ENCODE data around the gene CLIC5. TPM values are rescaled to one million over a fixed set of nuclear protein-coding genes. Genes with fewer than 3 reads are reported as not detected.
A peak's percentile ranks its signal among the peaks of the same experiment; 100 is the strongest.

CLIC5 gene
- total RNA-seq, 2 experiments from 2014 or later = 1.8 to 2.2 TPM

GRCh38 chr6:46012834-46013233, 2.8 kb downstream of the CLIC5 start:
- DNase-seq = no peak
- no peaks in the 10 kb centered on the region for H3K36me3 Mint-ChIP-seq (ENCODE audit: low read depth)
- peaks cover 17% of the 10 kb centered on the region for H3K27me3 Mint-ChIP-seq (ENCODE audit: low read depth)
- H3K9me3 Mint-ChIP-seq (ENCODE audit: insufficient read depth) = no peaks in the 10 kb centered on the region
- ATAC-seq = no peak
- no peak overlapping the region for H3K27ac Mint-ChIP-seq
- ChIA-PET CTCF (interaction anchor here (1.0 kb wide), 1 partner anchor 82 kb away, joined by 3 read pairs; no protein-coding TSS in a partner anchor), POLR2A (no interaction called here)
- no peak overlapping the region for H3K4me3 Mint-ChIP-seq
- H3K4me1 Mint-ChIP-seq (ENCODE audit: low read depth) = peaks cover 60% of the 10 kb centered on the region

- Mint-ChIP-seq H3K4me3 (peak overlapping the region; percentile 56), H3K27ac (peak overlapping the region; percentile 89), H3K27me3 (ENCODE audit: low read depth) (peaks cover 7% of the 10 kb centered on the region), H3K4me1 (ENCODE audit: low read depth) (peaks cover 57% of the 10 kb centered on the region), H3K9me3 (ENCODE audit: insufficient read depth) (no peaks in the 10 kb centered on the region), H3K36me3 (ENCODE audit: low read depth) (no peaks in the 10 kb centered on the region)
- DNase-seq (peak; percentile 86), ATAC-seq (peak; percentile 93)
- ChIA-PET POLR2A (interaction anchor here (0.7 kb wide), 1 partner anchor 160 kb away, joined by 3 read pairs; no protein-coding TSS in a partner anchor), CTCF (interaction anchor here (1.0 to 2.5 kb wide), 6 partner anchors 12 to 89 kb away, joined by 3 to 16 read pairs (median 4); no protein-coding TSS in a partner anchor)
Observed at GRCh38 chr6:46011188-46012085, 4.2 kb downstream of the CLIC5 start.

GRCh38 chr6:46010771-46011170, 4.9 kb downstream of the CLIC5 start:
- peak overlapping the region; percentile 56 for H3K4me3 Mint-ChIP-seq
- H3K4me1 Mint-ChIP-seq (ENCODE audit: low read depth) = peaks cover 53% of the 10 kb centered on the region
- ChIA-PET CTCF (interaction anchor here (1.0 to 2.5 kb wide), 5 partner anchors 12 to 88 kb away, joined by 3 to 16 read pairs (median 5); no protein-coding TSS in a partner anchor), POLR2A (interaction anchor here (0.7 kb wide), 1 partner anchor 161 kb away, joined by 3 read pairs; no protein-coding TSS in a partner anchor)
- H3K27me3 Mint-ChIP-seq (ENCODE audit: low read depth) = peaks cover 4% of the 10 kb centered on the region
- H3K9me3 Mint-ChIP-seq (ENCODE audit: insufficient read depth) = no peaks in the 10 kb centered on the region
- peak overlapping the region; percentile 89 for H3K27ac Mint-ChIP-seq
- ATAC-seq (no peak), DNase-seq (no peak)
- H3K36me3 Mint-ChIP-seq (ENCODE audit: low read depth) = no peaks in the 10 kb centered on the region

- Mint-ChIP-seq H3K9me3 (ENCODE audit: insufficient read depth) (no peaks in the 10 kb centered on the region), H3K27ac (peak overlapping the region; percentile 89), H3K36me3 (ENCODE audit: low read depth) (no peaks in the 10 kb centered on the region), H3K4me3 (no peak overlapping the region), H3K4me1 (ENCODE audit: low read depth) (peaks cover 51% of the 10 kb centered on the region), H3K27me3 (ENCODE audit: low read depth) (peaks cover 4% of the 10 kb centered on the region)
- POLR2A ChIA-PET = no interaction called here
- ATAC-seq (no peak), DNase-seq (no peak)
- CTCF ChIA-PET = interaction anchor here (1.0 to 2.5 kb wide), 3 partner anchors 13 to 88 kb away, joined by 3 to 16 read pairs (median 4); no protein-coding TSS in a partner anchor
Observed at GRCh38 chr6:46010270-46010669, 5.4 kb downstream of the CLIC5 start.

- Mint-ChIP-seq H3K27ac (no peak overlapping the region), H3K36me3 (ENCODE audit: low read depth) (no peaks in the 10 kb centered on the region), H3K27me3 (ENCODE audit: low read depth) (peaks cover 3% of the 10 kb centered on the region), H3K4me1 (ENCODE audit: low read depth) (no peaks in the 10 kb centered on the region), H3K9me3 (ENCODE audit: insufficient read depth) (no peaks in the 10 kb centered on the region), H3K4me3 (no peak overlapping the region)
- ChIA-PET CTCF (interaction anchor here (0.9 kb wide), 1 partner anchor 10 kb away, joined by 3 read pairs; no protein-coding TSS in a partner anchor), POLR2A (no interaction called here)
- ATAC-seq = no peak
- no peak for DNase-seq
Observed at GRCh38 chr6:46002264-46002663, 13.4 kb downstream of the CLIC5 start.

- ATAC-seq = no peak
- Mint-ChIP-seq H3K4me3 (no peak overlapping the region), H3K4me1 (ENCODE audit: low read depth) (no peaks in the 10 kb centered on the region), H3K27ac (no peak overlapping the region), H3K36me3 (ENCODE audit: low read depth) (no peaks in the 10 kb centered on the region), H3K9me3 (ENCODE audit: insufficient read depth) (no peaks in the 10 kb centered on the region), H3K27me3 (ENCODE audit: low read depth) (peaks cover 3% of the 10 kb centered on the region)
- ChIA-PET POLR2A (no interaction called here), CTCF (no interaction called here)
- no peak for DNase-seq
Observed at GRCh38 chr6:46000905-46001304, 14.8 kb downstream of the CLIC5 start.

GRCh38 chr6:45998524-45998923, 17.1 kb downstream of the CLIC5 start:
- CTCF ChIA-PET = no interaction called here
- Mint-ChIP-seq H3K36me3 (ENCODE audit: low read depth) (no peaks in the 10 kb centered on the region), H3K4me3 (no peak overlapping the region), H3K27ac (no peak overlapping the region), H3K27me3 (ENCODE audit: low read depth) (no peaks in the 10 kb centered on the region), H3K4me1 (ENCODE audit: low read depth) (no peaks in the 10 kb centered on the region), H3K9me3 (ENCODE audit: insufficient read depth) (no peaks in the 10 kb centered on the region)
- ATAC-seq = no peak
- DNase-seq = no peak
- POLR2A ChIA-PET = no interaction called here

- ChIA-PET CTCF (no interaction called here), POLR2A (no interaction called here)
- no peak for ATAC-seq
- H3K4me3 Mint-ChIP-seq = no peak overlapping the region
- no peak overlapping the region for H3K27ac Mint-ChIP-seq
- no peaks in the 10 kb centered on the region for H3K9me3 Mint-ChIP-seq (ENCODE audit: insufficient read depth)
- H3K4me1 Mint-ChIP-seq (ENCODE audit: low read depth) = no peaks in the 10 kb centered on the region
- no peaks in the 10 kb centered on the region for H3K27me3 Mint-ChIP-seq (ENCODE audit: low read depth)
- H3K36me3 Mint-ChIP-seq (ENCODE audit: low read depth) = no peaks in the 10 kb centered on the region
- no peak for DNase-seq
Observed at GRCh38 chr6:45997875-45998506, 17.7 kb downstream of the CLIC5 start.

GRCh38 chr6:45991189-45991588, 24.5 kb downstream of the CLIC5 start:
- ChIA-PET POLR2A (no interaction called here), CTCF (interaction anchor here (0.8 to 1.2 kb wide), 4 partner anchors 13 to 50 kb away, joined by 3 to 4 read pairs (median 3); no protein-coding TSS in a partner anchor)
- no peak overlapping the region for H3K27ac Mint-ChIP-seq
- no peaks in the 10 kb centered on the region for H3K27me3 Mint-ChIP-seq (ENCODE audit: low read depth)
- H3K9me3 Mint-ChIP-seq (ENCODE audit: insufficient read depth) = no peaks in the 10 kb centered on the region
- no peak overlapping the region for H3K4me3 Mint-ChIP-seq
- H3K4me1 Mint-ChIP-seq (ENCODE audit: low read depth) = no peaks in the 10 kb centered on the region
- ATAC-seq = no peak
- DNase-seq = no peak
- H3K36me3 Mint-ChIP-seq (ENCODE audit: low read depth) = no peaks in the 10 kb centered on the region

- Mint-ChIP-seq H3K27me3 (ENCODE audit: low read depth) (no peaks in the 10 kb centered on the region), H3K9me3 (ENCODE audit: insufficient read depth) (no peaks in the 10 kb centered on the region), H3K27ac (no peak overlapping the region), H3K4me3 (no peak overlapping the region), H3K4me1 (ENCODE audit: low read depth) (no peaks in the 10 kb centered on the region), H3K36me3 (ENCODE audit: low read depth) (no peaks in the 10 kb centered on the region)
- POLR2A ChIA-PET = interaction anchor here (0.7 kb wide), 1 partner anchor 1603 kb away, joined by 3 read pairs; no protein-coding TSS in a partner anchor
- DNase-seq (no peak), ATAC-seq (no peak)
- CTCF ChIA-PET = interaction anchor here (1.2 kb wide), 1 partner anchor 14 kb away, joined by 3 read pairs; no protein-coding TSS in a partner anchor
Observed at GRCh38 chr6:45990162-45990561, 25.5 kb downstream of the CLIC5 start.

- H3K4me3 Mint-ChIP-seq = no peak overlapping the region
- ATAC-seq = no peak
Observed at GRCh38 chr6:45988635-45989034, 27.0 kb downstream of the CLIC5 start.

GRCh38 chr6:45987856-45988255, 27.8 kb downstream of the CLIC5 start:
- Mint-ChIP-seq H3K27me3 (ENCODE audit: low read depth) (no peaks in the 10 kb centered on the region), H3K4me3 (no peak overlapping the region), H3K27ac (no peak overlapping the region), H3K36me3 (ENCODE audit: low read depth) (no peaks in the 10 kb centered on the region), H3K4me1 (ENCODE audit: low read depth) (no peaks in the 10 kb centered on the region), H3K9me3 (ENCODE audit: insufficient read depth) (no peaks in the 10 kb centered on the region)
- DNase-seq (no peak), ATAC-seq (no peak)
- CTCF ChIA-PET = no interaction called here
- POLR2A ChIA-PET = no interaction called here

More at GRCh38 chr6:45988635-45989034, 27.0 kb downstream of the CLIC5 start:
- Mint-ChIP-seq H3K36me3 (ENCODE audit: low read depth) (no peaks in the 10 kb centered on the region), H3K9me3 (ENCODE audit: insufficient read depth) (no peaks in the 10 kb centered on the region), H3K4me1 (ENCODE audit: low read depth) (no peaks in the 10 kb centered on the region), H3K27me3 (ENCODE audit: low read depth) (no peaks in the 10 kb centered on the region), H3K27ac (no peak overlapping the region)
- DNase-seq = no peak
- POLR2A ChIA-PET = no interaction called here
- CTCF ChIA-PET = interaction anchor here (1.0 kb wide), 1 partner anchor 58 kb away, joined by 4 read pairs; no protein-coding TSS in a partner anchor
